Activated naive CD4-positive, alpha-beta T cell treated with anti-CD3 and anti-CD28 coated beads, Interleukin-2, amount 50 U/mL, for 72 hours (primary cell): ENCODE data around the gene ANAPC1. TPM values are rescaled to one million over a fixed set of nuclear protein-coding genes. Genes with fewer than 3 reads are reported as not detected.
A peak's percentile ranks its signal among the peaks of the same experiment; 100 is the strongest.
"Not testable (repeated sequence)": the region's sequence is repeated elsewhere in the genome, so short reads cannot be mapped to it uniquely, and the experiment has no call there.

ENCODE experiments used
- ATAC-seq, 2 donors: fragments of 150-1000 bp; cut with Tn5 transposase; 2 replicates each; pipeline ENCODE4 v1.10.0; 2021; ENCODE audit warnings: mild to moderate bottlenecking in 2 of 2, moderate library complexity in 2 of 2
- DNase-seq, 2 donors: peaks; one replicate each; pipeline ENCODE4 v3.0.0; 2021 to 2022; ENCODE audit warnings: low spot score in 2 of 2
- H3K27ac Mint-ChIP-seq, 2 donors: one replicate each; pipeline ENCODE4 v1.8.0; 2022; ENCODE audit warnings: mild to moderate bottlenecking in 2 of 2, mixed read lengths in 2 of 2
- H3K36me3 Mint-ChIP-seq, 2 donors: one replicate each; pipeline ENCODE4 v1.8.0; 2022; ENCODE audit warnings: mixed read lengths in 2 of 2
- H3K9me3 Mint-ChIP-seq, 2 donors: one replicate each; pipeline ENCODE4 v1.8.0; 2022; ENCODE audit warnings: mixed read lengths in 2 of 2
- total RNA-seq, 2 donors: library from RNA; stranded (reverse); gene quantifications; one replicate each; pipeline ENCODE4 v1.2.3, GENCODE V29; 2022

Gene ANAPC1, protein sequence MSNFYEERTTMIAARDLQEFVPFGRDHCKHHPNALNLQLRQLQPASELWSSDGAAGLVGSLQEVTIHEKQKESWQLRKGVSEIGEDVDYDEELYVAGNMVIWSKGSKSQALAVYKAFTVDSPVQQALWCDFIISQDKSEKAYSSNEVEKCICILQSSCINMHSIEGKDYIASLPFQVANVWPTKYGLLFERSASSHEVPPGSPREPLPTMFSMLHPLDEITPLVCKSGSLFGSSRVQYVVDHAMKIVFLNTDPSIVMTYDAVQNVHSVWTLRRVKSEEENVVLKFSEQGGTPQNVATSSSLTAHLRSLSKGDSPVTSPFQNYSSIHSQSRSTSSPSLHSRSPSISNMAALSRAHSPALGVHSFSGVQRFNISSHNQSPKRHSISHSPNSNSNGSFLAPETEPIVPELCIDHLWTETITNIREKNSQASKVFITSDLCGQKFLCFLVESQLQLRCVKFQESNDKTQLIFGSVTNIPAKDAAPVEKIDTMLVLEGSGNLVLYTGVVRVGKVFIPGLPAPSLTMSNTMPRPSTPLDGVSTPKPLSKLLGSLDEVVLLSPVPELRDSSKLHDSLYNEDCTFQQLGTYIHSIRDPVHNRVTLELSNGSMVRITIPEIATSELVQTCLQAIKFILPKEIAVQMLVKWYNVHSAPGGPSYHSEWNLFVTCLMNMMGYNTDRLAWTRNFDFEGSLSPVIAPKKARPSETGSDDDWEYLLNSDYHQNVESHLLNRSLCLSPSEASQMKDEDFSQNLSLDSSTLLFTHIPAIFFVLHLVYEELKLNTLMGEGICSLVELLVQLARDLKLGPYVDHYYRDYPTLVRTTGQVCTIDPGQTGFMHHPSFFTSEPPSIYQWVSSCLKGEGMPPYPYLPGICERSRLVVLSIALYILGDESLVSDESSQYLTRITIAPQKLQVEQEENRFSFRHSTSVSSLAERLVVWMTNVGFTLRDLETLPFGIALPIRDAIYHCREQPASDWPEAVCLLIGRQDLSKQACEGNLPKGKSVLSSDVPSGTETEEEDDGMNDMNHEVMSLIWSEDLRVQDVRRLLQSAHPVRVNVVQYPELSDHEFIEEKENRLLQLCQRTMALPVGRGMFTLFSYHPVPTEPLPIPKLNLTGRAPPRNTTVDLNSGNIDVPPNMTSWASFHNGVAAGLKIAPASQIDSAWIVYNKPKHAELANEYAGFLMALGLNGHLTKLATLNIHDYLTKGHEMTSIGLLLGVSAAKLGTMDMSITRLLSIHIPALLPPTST (N-terminal part only)
- total RNA-seq, result 100 to 1,000 TPM in 1 of 2 donors, 10 to 100 TPM in 1; 70.2 to 136 TPM

DNA sequence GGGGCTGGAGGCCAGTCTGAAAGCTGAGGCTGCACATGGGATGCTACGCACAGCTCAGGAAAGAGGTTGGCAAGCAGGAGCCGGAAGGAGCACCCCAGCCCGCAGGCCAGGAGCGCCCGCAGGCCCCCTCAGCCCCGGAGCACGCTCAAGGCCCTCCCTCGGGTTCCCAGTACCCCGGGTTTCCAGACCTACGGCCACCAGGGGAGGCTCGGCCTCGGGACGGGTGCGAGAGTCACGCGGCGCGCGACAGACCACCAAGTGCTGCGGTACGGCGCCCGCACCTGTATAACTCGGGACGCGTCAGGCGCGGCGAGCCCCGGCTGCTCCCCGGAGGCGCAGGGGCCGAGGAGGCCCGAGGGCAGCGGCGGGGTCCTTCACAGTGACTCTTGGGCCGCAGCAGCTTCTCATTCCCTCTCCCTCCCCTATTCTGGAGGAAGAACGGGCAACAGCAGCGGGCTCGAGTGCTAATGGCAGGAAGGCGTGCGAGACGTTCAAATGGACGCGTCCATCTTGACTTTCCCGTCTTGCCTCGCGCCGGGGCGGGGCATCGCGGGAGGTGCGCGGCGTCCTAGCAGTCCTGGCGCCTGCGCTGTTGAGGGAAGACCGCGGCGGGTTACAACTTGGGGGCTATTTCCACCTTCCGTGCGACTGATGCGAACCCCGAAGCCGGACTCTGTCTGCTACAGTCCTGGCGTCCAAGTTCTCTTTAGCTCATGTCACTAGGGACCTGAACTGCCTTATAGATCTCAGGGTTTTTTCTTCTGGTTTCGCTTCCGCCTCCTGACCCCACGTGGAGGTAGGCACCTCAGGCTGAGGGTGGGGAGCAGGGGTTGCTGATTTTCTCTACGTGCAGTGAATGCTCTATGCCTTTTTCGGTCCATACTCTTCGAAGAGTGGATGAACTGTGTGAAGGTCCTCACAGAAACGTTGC, at the start of gene ANAPC1:
Gene ANAPC1, minus strand, starts transcription at position 533 of the 931 bp plus-strand sequence. CDS start 3,368 bp downstream, outside the sequence.
- Mint-ChIP-seq H3K27ac (peak within 1 kb of the TSS; percentile 95 to 99), H3K9me3 (no peaks in the 10 kb centered on the region), H3K36me3 (peaks cover 8 to 15% of the 10 kb centered on the region in 2 donors)
- DNase-seq, result peak; percentile 85 to 88
- ATAC-seq, result peak; percentile 92 to 93

DNA sequence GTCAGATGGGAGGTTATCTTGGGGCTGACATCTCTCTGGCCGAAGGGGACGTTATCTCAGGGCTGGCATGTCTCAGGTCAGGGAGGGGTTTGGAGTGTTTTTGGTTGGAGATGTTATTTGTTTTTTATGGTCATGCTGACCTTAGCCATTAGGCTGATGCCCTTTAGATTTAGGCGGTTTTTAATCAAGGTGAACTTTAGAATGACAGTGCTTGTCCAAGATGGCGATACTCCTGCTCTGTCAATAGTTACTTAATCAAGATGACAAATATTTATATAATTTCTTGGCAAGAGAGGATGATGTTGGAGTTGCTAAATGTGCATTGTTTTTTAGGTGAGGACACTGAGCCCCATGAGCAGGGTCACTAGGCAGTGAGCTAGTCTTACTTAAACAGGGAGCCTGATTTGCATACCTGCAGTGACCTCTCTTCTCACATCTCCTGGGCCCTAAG, 48.9 kb upstream of the ANAPC1 start:
- Mint-ChIP-seq H3K27ac (no peak overlapping the region), H3K36me3 (no peaks in the 10 kb centered on the region), H3K9me3 (no peaks in the 10 kb centered on the region)
- DNase-seq (no peak), ATAC-seq (no peak)

GRCh38 chr2:111930875-111931274, 46.9 kb upstream of the ANAPC1 start:
- peak overlapping the region; percentile 59 to 82 for H3K27ac Mint-ChIP-seq
- DNase-seq (peak in 1 of 2 donors; percentile 35), ATAC-seq (peak; percentile 89 to 93)
- no peaks in the 10 kb centered on the region for H3K9me3 Mint-ChIP-seq
- H3K36me3 Mint-ChIP-seq, result no peaks in the 10 kb centered on the region

- peak; percentile 54 to 64 for ATAC-seq
- DNase-seq, result peak in 1 of 2 donors; percentile 13
Observed at GRCh38 chr2:111930409-111930808, 46.4 kb upstream of the ANAPC1 start.

DNA sequence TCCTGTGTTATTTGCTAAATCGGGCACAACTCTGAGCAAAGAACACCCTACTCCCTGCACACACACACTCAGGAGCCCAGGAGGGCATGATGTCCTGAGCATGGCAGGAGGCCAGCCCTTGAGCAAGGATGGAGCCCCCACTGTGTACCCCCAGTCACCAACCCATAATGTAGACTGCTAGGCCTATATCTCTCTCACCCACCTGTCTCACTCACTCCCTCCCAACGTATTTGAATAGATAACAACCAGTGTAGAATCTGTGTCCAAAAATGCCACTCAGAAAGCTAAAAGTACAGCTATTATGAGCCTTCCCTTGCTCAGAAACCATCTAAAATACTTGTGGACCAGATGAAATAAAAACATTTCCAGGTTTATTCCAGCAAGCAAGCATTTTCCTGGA, 43.7 kb upstream of the ANAPC1 start:
- no peak for ATAC-seq
- DNase-seq, result no peak
- Mint-ChIP-seq H3K9me3 (no peaks in the 10 kb centered on the region), H3K27ac (no peak overlapping the region), H3K36me3 (no peaks in the 10 kb centered on the region)

More at GRCh38 chr2:111930409-111930808, 46.4 kb upstream of the ANAPC1 start:
- Mint-ChIP-seq H3K36me3 (no peaks in the 10 kb centered on the region), H3K9me3 (no peaks in the 10 kb centered on the region), H3K27ac (peak overlapping the region; percentile 59 to 82)

- DNase-seq, result no peak
- Mint-ChIP-seq H3K9me3 (no peaks in the 10 kb centered on the region), H3K36me3 (no peaks in the 10 kb centered on the region), H3K27ac (peak overlapping the region in 1 of 2 donors; percentile 1)
- ATAC-seq, result no peak
Observed at GRCh38 chr2:111924617-111925107, 40.7 kb upstream of the ANAPC1 start.

- no peaks in the 10 kb centered on the region for H3K36me3 Mint-ChIP-seq
- H3K27ac Mint-ChIP-seq, result no peak overlapping the region
- ATAC-seq (no peak), DNase-seq (no peak)
- H3K9me3 Mint-ChIP-seq, result no peaks in the 10 kb centered on the region
Observed at GRCh38 chr2:111923276-111923804, 39.3 kb upstream of the ANAPC1 start.

- no peak overlapping the region for H3K27ac Mint-ChIP-seq
Observed at GRCh38 chr2:111919794-111920608, 36.0 kb upstream of the ANAPC1 start.

DNA sequence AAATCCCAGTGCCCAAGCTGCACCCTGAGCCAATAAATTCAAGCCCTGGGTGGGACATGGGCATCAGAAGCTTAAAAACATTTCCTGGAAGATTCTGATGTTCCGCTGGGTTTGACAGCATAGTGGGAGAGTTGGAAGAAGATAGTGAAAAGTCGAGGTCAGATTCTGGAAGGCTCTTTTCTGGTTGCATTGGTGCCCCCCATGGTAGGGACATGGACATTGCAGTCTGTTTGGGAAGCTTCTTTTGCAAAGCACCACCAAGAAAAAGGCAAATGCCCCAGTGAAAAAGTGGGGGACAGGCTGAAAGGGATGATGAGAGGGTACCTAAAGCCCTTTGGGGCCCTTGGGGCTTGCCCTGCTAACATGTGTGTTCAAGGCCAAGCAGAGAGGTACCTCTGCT, 35.4 kb upstream of the ANAPC1 start:
- Mint-ChIP-seq H3K9me3 (no peaks in the 10 kb centered on the region), H3K27ac (no peak overlapping the region), H3K36me3 (no peaks in the 10 kb centered on the region)
- DNase-seq (no peak), ATAC-seq (no peak)

More at GRCh38 chr2:111919794-111920608, 36.0 kb upstream of the ANAPC1 start:
- no peaks in the 10 kb centered on the region for H3K36me3 Mint-ChIP-seq
- DNase-seq (no peak), ATAC-seq (no peak)
- no peaks in the 10 kb centered on the region for H3K9me3 Mint-ChIP-seq

GRCh38 chr2:111918383-111918806, 34.4 kb upstream of the ANAPC1 start:
- H3K9me3 Mint-ChIP-seq, result no peaks in the 10 kb centered on the region
- no peaks in the 10 kb centered on the region for H3K36me3 Mint-ChIP-seq
- DNase-seq, result no peak
- no peak for ATAC-seq
- no peak overlapping the region for H3K27ac Mint-ChIP-seq

GRCh38 chr2:111917106-111917505, 33.1 kb upstream of the ANAPC1 start:
- Mint-ChIP-seq H3K36me3 (no peaks in the 10 kb centered on the region), H3K9me3 (no peaks in the 10 kb centered on the region), H3K27ac (no peak overlapping the region)
- ATAC-seq (no peak), DNase-seq (no peak)

DNA sequence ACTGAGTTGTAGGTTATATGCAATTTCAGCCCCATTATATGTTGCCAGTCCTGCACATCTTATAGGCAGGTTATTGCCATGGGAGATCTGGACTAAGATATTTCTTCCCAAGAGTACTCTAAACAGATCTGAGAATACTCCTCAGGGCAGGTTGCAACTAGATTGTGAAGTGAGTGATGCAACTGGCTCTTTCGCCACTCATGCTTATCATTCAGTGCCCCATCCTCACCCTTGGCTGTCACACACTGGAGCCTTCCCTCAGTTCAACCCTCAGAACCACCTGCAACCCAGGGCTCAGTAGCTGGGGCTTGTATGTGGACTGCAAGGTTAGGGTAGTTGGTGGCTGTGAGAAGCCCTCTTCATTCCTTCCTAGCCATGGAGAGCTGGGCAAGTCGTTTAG, 28.6 kb upstream of the ANAPC1 start:
- ATAC-seq (no peak), DNase-seq (no peak)
- Mint-ChIP-seq H3K27ac (no peak overlapping the region), H3K9me3 (no peaks in the 10 kb centered on the region), H3K36me3 (no peaks in the 10 kb centered on the region)

DNA sequence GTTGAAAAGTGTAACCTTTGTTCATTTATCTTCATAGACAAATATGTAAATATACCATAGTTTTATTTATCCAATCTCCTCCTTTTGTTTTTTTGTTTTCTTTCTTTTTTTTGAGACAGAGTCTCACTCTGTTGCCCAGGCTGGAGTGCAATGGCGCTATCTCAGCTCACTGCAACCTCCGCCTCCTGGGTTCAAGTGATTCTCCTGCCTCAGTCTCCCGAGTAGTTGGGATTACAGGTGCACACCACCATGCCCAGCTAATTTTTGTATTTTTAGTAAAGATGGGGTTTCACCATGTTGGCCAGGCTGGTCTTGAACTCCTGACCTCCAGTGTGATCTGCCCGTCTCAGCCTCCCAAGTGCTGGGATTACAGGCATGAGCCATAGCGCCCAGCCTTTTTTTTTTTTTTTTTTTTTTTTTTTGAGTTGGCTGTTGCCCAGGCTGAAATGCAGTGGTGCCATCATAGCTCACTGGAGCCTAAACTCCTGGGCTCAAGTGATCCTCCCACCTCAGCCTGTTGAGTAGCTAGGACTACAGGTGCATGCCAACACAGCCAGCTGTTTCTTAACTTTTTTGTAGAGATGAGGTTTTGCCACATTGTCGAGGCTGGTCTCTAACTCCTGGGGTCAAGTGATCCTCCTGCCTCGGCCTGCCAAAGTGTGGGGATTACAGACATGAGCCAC, 27.4 kb upstream of the ANAPC1 start:
- H3K27ac Mint-ChIP-seq, H3K9me3 Mint-ChIP-seq, ATAC-seq: not testable (repeated sequence)

More for the DNA sequence above, 27.4 kb upstream of the ANAPC1 start:
- H3K36me3 Mint-ChIP-seq, DNase-seq: not testable (repeated sequence)
